H1 (cell line): ENCODE results near the gene CADPS. TPM values are rescaled to one million over a fixed set of nuclear protein-coding genes. Genes with fewer than 3 reads are reported as not detected.

Source experiments
- CTCF ChIP-seq, 3 experiments: IDR thresholded peaks; 1 replicate in 2 of 3; 2 replicates in 1 of 3; pipeline versions ENCODE4 v1.5.1 to v1.6.1; 2011; ENCODE audit warnings: low read length in 3 of 3, mild to moderate bottlenecking in 3 of 3, inconsistent platforms in 2 of 3, low read depth in 1 of 3, moderate library complexity in 1 of 3; ENCODE audit not compliant: insufficient read depth in 1 of 3; ENCODE audit errors: control extremely low read depth in 1 of 3
- EZH2 ChIP-seq: fragments of 200-600 bp; sonication (generic); IDR thresholded peaks from 2 replicates; pipeline ENCODE4 v1.7.1; 2012; ENCODE audit warnings: low read depth, mild to moderate bottlenecking, moderate library complexity, low read length, inconsistent platforms; ENCODE audit not compliant: severe bottlenecking
- GABPA ChIP-seq: IDR thresholded peaks from 2 replicates; pipeline ENCODE4 v1.6.1; 2011; ENCODE audit warnings: mild to moderate bottlenecking, low read length, moderate library complexity, borderline replicate concordance; ENCODE audit not compliant: insufficient read depth
- JUN ChIP-seq: IDR thresholded peaks from 2 replicates; pipeline ENCODE4 v1.6.1; 2011; ENCODE audit warnings: low read depth, mild to moderate bottlenecking, improper control_type of control experiment, low read length
- POU5F1 ChIP-seq: IDR thresholded peaks from 2 replicates; pipeline ENCODE4 v1.6.1; 2011; ENCODE audit warnings: low read depth, mild to moderate bottlenecking, low read length, moderate library complexity
- polyA plus RNA-seq, 7 experiments: library from polyadenylated mRNA; depleted of rRNA in 3 of 7; stranded (reverse) in 5 of 7; unstranded in 2 of 7; fragments of >200 nt in 5 of 7; fragments of 200-250 nt in 2 of 7; gene quantifications; 1 replicate in 5 of 7; 2 replicates in 1 of 7; 4 replicates in 1 of 7; pipeline versions ENCODE4 v1.2.1 to v1.2.3, GENCODE V29; 2011 to 2013; ENCODE audit warnings: missing spikeins in 2 of 7, mixed read lengths in 2 of 7
- total RNA-seq: library from RNA; stranded (reverse); fragmentation: NEBNext Ultra II Directional; extraction: Animal tissue kit (Norgen Biotek cat#: 25700); gene quantifications from 2 replicates; pipeline ENCODE4 v1.2.1, GENCODE V29; 2021
- TF ChIP-seq, protein P1 (sequence below): fragments of 300-600 bp; sonication (generic); IDR thresholded peaks from 2 replicates; pipeline ENCODE4 v1.7.1; 2012; ENCODE audit warnings: low read length, moderate library complexity, mild to moderate bottlenecking, inconsistent platforms; ENCODE audit not compliant: insufficient replicate concordance

The CADPS gene
- total and polyA plus RNA-seq, 2 of the 8 experiments (the other 6 are each of a cell fraction or from before 2014, with no cell fraction given): 7.1 to 10.2 TPM

DNA sequence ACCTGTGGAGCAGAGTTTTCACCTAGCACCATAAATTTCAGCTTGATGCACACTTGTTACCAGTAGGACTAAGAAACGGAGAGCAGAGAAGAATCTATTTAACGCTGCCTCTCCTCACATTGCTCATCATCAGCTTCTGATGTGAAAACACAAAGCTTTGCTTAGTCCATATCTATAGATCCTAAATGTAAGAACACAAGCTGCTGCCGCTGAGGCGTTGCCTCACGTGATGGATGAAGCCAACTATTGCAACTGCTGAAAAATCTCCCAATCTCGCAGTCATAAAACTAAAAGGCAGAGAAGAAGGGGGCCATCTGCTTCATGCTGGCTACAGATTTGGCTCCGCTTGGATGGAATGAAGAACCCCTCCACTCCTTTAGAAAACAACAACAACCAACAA is 42.7 kb downstream of the CADPS start (continued):
- TF ChIP-seq CTCF (IDR thresholded peaks at IDR 0.05; ENCODE audit: control extremely low read depth in 1 of 3, insufficient read depth in 1 of 3, low read depth in 1 of 3, low read length in 3 of 3) (no peak), POU5F1 (no peak), JUN (no peak), EZH2 (no peak), GABPA (no peak)
- TF ChIP-seq, protein P1, sequence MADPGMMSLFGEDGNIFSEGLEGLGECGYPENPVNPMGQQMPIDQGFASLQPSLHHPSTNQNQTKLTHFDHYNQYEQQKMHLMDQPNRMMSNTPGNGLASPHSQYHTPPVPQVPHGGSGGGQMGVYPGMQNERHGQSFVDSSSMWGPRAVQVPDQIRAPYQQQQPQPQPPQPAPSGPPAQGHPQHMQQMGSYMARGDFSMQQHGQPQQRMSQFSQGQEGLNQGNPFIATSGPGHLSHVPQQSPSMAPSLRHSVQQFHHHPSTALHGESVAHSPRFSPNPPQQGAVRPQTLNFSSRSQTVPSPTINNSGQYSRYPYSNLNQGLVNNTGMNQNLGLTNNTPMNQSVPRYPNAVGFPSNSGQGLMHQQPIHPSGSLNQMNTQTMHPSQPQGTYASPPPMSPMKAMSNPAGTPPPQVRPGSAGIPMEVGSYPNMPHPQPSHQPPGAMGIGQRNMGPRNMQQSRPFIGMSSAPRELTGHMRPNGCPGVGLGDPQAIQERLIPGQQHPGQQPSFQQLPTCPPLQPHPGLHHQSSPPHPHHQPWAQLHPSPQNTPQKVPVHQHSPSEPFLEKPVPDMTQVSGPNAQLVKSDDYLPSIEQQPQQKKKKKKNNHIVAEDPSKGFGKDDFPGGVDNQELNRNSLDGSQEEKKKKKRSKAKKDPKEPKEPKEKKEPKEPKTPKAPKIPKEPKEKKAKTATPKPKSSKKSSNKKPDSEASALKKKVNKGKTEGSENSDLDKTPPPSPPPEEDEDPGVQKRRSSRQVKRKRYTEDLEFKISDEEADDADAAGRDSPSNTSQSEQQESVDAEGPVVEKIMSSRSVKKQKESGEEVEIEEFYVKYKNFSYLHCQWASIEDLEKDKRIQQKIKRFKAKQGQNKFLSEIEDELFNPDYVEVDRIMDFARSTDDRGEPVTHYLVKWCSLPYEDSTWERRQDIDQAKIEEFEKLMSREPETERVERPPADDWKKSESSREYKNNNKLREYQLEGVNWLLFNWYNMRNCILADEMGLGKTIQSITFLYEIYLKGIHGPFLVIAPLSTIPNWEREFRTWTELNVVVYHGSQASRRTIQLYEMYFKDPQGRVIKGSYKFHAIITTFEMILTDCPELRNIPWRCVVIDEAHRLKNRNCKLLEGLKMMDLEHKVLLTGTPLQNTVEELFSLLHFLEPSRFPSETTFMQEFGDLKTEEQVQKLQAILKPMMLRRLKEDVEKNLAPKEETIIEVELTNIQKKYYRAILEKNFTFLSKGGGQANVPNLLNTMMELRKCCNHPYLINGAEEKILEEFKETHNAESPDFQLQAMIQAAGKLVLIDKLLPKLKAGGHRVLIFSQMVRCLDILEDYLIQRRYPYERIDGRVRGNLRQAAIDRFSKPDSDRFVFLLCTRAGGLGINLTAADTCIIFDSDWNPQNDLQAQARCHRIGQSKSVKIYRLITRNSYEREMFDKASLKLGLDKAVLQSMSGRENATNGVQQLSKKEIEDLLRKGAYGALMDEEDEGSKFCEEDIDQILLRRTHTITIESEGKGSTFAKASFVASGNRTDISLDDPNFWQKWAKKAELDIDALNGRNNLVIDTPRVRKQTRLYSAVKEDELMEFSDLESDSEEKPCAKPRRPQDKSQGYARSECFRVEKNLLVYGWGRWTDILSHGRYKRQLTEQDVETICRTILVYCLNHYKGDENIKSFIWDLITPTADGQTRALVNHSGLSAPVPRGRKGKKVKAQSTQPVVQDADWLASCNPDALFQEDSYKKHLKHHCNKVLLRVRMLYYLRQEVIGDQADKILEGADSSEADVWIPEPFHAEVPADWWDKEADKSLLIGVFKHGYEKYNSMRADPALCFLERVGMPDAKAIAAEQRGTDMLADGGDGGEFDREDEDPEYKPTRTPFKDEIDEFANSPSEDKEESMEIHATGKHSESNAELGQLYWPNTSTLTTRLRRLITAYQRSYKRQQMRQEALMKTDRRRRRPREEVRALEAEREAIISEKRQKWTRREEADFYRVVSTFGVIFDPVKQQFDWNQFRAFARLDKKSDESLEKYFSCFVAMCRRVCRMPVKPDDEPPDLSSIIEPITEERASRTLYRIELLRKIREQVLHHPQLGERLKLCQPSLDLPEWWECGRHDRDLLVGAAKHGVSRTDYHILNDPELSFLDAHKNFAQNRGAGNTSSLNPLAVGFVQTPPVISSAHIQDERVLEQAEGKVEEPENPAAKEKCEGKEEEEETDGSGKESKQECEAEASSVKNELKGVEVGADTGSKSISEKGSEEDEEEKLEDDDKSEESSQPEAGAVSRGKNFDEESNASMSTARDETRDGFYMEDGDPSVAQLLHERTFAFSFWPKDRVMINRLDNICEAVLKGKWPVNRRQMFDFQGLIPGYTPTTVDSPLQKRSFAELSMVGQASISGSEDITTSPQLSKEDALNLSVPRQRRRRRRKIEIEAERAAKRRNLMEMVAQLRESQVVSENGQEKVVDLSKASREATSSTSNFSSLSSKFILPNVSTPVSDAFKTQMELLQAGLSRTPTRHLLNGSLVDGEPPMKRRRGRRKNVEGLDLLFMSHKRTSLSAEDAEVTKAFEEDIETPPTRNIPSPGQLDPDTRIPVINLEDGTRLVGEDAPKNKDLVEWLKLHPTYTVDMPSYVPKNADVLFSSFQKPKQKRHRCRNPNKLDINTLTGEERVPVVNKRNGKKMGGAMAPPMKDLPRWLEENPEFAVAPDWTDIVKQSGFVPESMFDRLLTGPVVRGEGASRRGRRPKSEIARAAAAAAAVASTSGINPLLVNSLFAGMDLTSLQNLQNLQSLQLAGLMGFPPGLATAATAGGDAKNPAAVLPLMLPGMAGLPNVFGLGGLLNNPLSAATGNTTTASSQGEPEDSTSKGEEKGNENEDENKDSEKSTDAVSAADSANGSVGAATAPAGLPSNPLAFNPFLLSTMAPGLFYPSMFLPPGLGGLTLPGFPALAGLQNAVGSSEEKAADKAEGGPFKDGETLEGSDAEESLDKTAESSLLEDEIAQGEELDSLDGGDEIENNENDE: no peak
